GM18909 (cell line): ENCODE data around the gene SLC39A13.

ENCODE experiments used
- ATAC-seq: cut with Tn5 transposase; IDR thresholded peaks from one replicate; pipeline ENCODE4 v1.9.1; 2021; ENCODE audit warnings: mild to moderate bottlenecking; ENCODE audit not compliant: unreplicated experiment, poor library complexity

The SLC39A13 gene

DNA sequence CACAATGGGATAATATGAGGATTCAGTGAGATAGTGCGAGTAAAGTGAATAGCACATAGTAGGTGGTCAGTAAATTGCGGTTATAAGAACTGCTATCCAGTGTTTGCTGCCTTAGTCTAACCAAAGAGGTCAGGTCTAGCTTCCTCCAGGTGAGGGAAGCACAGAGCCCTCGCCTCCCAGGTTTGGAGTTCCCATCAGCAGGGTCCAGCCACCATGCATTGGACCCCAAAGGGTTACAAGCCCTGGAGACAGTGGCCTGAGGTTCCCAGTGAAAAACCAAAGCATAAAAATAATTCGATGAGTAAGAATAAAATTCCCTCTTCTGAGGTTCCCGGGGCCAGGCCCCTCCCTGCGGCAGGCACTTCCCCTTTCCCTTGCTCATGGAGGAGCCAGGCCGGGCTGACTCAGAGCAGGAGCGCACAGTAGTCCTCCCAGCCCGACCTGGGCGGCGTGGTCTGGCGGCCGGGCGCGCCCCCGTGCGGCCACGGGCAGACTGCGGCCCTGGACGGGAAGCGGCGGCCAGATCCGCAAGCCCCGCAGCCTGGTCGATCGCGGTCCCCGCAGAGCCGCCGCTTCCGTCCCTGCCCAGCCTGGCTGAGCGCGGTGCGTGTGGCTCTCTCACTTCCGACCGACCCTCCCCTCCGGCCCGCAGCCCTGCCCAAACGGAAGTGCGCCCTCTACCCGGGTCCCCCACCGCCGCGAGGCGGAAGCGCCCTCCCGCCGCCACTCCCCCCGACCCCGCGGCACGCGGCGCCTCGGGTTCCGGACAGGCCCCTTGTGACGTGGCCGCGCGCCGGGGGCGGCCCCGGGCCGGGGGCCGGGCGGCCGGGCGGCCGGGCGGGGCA lies at the start of gene SLC39A13:
TSS of gene SLC39A13 (plus strand) at position 845 of the 845 bp plus-strand sequence. CDS start 1,505 bp downstream, outside the sequence.
- ATAC-seq, result peak; percentile 86

DNA sequence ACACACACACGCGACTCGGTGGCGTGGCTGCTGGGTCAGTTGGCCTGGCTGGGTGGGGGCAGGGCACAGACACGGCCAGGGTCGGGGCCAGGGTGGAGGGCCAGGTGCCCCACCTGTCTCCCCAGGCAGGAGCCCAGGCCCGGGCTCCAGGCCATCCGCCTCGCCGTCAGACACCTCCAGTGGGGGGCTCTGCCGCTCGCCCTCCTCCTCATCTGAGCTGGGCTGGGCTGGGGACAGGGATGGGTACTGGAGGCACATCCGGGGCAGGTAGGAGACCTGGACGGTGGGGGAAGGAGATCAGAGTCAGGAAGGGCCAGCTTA lies 49.7 kb upstream of the SLC39A13 start:
- no peak for ATAC-seq

DNA sequence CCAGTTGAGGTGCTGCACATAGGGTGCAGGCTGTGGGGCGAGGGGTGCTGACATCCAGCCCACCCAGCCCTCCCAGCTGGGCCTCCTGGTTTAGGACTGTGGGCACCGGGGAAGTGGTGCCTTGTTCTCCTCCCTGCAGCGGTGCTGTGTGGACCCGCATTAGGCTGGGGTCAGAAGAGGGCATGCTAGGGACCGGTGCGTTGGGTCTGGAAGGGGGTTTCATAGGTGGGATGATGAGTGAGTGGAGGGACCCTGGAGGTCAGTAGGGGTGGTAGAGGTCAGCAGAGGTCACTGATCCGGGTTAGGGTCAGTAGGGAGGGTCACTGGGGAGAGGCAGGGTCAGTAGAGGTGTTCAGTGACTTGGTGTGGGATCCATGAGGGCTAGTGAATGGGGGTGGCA lies 49.2 kb upstream of the SLC39A13 start:
- ATAC-seq, result no peak

DNA sequence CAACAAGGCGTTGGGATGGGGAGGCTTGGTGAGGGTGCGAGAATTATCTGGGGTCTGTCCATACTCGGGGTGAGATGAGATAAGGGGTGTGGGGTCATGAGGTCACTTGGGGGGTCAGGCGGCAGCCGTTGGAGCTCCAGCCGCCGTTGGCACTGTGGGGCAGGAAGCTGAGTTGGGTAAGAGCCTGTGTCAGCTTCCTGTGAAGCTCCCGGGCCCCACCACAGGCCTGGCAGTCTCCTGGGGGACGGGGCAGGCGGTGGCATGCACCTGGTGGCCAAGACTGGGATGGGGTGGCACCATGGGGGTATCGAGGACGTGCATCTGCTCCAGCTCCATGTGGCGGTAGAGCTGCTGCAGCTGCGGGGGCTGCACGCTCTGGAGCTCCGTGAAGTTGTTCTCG lies 48.8 kb upstream of the SLC39A13 start:
- ATAC-seq, result no peak

DNA sequence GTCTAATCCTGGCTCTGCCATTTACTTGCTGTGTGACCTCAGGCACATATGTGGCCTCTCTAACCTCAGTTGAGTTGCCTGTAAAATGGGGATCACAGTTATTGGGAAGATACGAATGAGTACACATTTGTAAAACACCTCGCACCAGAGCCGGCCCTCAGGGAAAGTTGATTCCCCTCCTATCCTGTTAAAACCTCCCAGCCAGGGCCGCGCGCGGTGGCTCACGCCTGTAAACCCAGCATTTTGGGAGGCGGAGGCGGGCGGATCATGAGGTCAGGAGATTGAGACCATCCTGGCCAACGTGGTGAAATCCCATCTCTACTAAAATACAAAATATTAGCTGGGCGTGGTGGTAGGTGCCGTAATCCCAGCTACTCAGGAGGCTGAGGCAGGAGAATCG lies 48.0 kb upstream of the SLC39A13 start:
- ATAC-seq, result no peak

GRCh38 chr11:47361419-47361818 lies 47.0 kb upstream of the SLC39A13 start:
- no peak for ATAC-seq

- ATAC-seq, result no peak
Observed at GRCh38 chr11:47366020-47366490, 42.3 kb upstream of the SLC39A13 start.

DNA sequence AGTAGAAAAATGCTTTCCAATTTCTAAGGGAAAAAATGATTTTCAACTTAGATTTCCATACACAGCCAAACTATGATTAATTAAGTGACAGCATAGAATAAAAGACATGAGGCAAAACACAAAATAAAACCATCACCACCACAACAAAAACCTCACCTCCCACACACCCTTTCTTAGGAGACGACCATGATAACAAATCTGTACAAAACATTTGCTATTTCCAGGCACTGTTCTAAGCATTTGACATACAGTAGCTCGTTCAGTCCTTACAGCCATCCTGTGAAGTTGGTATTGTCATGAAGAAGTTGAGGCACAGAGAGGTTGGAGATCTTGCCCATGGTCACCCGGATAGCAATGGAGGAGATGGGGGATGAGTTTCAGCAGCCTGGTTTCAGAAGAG lies 38.7 kb upstream of the SLC39A13 start:
- ATAC-seq, result no peak

GRCh38 chr11:47372422-47372821 lies 36.0 kb upstream of the SLC39A13 start:
- ATAC-seq, result no peak

GRCh38 chr11:47373876-47374719 lies 34.3 kb upstream of the SLC39A13 start:
- ATAC-seq, result no peak

DNA sequence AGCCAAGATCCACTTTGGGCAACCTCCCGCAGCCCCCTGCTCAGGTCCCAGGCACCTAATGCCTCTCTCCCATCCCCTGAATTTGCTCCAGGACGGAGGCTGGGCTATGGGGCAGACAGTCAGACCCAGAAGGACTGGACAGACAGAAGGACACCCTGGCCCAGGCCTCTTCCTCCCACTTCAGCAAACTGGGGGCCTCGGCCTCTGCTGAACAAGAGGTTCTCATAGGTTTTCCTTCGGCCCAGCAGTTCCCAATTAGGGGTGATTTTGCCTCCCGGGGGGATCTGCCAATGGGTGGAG lies 33.7 kb upstream of the SLC39A13 start:
- no peak for ATAC-seq

DNA sequence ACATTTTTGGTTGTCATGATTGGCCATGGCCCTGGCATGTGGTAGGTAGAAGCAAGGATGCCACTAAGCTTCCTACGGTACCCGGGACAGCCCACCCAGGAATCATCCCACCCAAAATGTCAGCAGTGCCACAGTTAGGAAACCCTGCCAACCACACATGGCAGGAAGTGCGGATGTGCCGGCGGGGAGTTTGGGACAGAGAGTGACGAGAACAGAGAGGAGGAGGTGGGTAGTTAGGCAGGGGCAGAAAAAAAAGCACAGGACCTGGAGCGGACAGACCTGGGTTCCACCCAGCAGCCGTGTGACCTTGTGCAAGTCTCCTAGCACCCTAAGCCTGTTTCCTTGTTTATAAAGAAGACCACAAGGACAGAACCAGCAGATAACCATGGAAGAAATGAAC lies 33.4 kb upstream of the SLC39A13 start:
- ATAC-seq, result no peak

- no peak for ATAC-seq
Observed at GRCh38 chr11:47375546-47376085, 32.8 kb upstream of the SLC39A13 start.

DNA sequence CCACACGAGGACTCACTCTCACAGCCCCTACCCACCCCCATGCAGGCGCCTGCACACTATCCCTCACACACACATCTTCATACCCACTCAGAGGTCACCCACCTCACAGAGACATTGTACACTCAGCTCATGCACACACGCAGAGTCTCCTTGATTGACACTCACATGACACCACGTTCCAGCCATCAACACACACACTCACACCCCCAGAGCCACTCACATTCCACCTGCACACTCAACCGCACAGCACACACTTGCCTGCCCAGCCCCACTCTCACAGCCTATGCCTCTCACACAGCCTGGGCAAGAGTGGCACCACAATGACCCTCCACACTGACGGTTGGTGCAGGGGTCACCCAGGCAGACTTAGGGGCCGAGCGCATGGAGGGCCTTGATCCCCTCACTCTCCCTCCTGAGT lies 32.3 kb upstream of the SLC39A13 start:
- ATAC-seq, result no peak

DNA sequence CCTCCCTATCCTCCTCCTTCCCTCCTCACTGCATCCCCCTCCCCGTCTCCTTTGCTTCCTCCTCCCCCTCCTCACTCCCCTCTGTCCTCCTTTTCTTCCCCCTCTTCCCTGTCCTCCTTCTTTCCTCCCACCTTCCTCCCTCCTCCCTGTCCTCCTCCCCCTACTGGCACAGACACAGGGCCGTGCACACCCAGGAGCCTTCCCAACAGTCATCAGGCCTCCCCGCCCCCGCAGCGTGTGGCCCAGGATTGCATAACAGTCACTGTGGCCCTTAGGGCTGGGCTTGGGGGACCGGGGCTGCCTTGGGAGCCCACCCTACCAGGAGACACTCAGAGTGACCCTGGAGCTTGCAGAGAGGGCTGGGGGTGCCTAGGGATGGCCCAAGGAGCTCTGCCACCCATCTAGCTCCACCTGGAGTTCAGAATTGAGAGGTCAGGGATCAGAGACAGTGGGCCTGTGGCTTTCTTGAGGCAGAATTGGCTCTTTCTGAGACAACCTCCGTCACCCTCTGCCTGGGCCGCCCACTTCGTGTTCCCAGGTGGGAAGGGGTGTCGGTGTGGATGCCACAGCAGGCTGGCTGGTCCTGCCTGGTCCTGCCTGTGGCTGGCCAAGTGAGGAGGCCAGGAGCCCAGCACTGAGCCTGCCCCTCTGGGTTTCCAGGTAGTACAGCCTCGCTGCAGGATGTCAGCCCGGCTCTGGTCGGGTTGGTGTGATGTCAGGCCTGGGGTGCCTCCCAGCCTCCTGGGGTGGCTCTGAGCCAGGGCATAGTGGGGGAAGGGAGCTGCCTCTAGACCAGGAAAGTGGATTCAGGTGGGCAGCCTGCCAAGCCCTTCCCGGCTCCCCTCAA lies 31.6 kb upstream of the SLC39A13 start:
- peak; percentile 31 for ATAC-seq

- ATAC-seq, result no peak
Observed at GRCh38 chr11:47377571-47378009, 30.8 kb upstream of the SLC39A13 start.

GRCh38 chr11:47378010-47378835 lies 30.2 kb upstream of the SLC39A13 start, which contains the start of gene SPI1:
TSS of gene SPI1 (minus strand) at chr11:47378547. CDS start at chr11:47378353, 194 bp downstream.
- peak; percentile 80 for ATAC-seq

GRCh38 chr11:47378836-47379170 lies 29.6 kb upstream of the SLC39A13 start:
- no peak for ATAC-seq

DNA sequence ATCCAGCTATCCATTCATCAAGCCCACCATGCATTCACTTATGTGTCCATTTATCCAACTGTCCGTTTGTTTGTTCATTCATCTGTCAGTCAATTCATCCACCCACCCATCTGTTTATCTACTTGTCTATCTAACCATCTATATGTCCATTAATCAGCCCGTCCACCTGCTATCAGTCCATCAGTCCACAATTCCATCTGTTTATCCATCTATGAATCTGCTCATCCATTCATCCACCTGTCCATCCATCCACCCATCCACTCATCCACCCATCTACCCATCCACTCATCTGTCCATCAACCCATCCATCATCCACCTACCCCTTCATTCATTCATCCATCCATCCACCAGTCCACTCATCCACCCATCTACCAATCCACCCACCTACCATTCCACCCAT lies 29.1 kb upstream of the SLC39A13 start:
- ATAC-seq, result no peak
